Activated CD4-positive, alpha-beta T cell treated with anti-CD3 and anti-CD28 coated beads for 36 hours (primary cell): ENCODE results near the gene SFSWAP. TPM values are rescaled to one million over a fixed set of nuclear protein-coding genes. Genes with fewer than 3 reads are reported as not detected.
"Not testable (repeated sequence)": the region's sequence is repeated elsewhere in the genome, so short reads cannot be mapped to it uniquely, and the experiment has no call there.

Experiments
- ATAC-seq: fragments of 200-7000 bp; cut with Tn5 transposase; one replicate; pipeline ENCODE4 v1.10.0; 2021; ENCODE audit warnings: mild to moderate bottlenecking, moderate library complexity
- CTCF ChIA-PET: fragments of 350-600 bp; sonication (Branson Sonifier 250); formaldehyde crosslinking; loops from one replicate; lab custom pipeline; 2021; ENCODE audit warnings: antibody characterized with exemption; lab: Charles Lee
- POLR2A ChIA-PET: fragments of 350-600 bp; sonication (Branson Sonifier 250); formaldehyde crosslinking; loops from one replicate; lab custom pipeline; 2021; ENCODE audit warnings: antibody characterized with exemption, inconsistent platforms; lab: Charles Lee
- DNase-seq: peaks from one replicate; pipeline ENCODE4 v3.0.0-alpha.2; 2020
- H3K27ac Mint-ChIP-seq: one replicate; pipeline ENCODE4 v1.8.0; 2021; ENCODE audit warnings: mixed read lengths
- H3K27me3 Mint-ChIP-seq: one replicate; pipeline ENCODE4 v1.8.0; 2021; ENCODE audit warnings: mixed read lengths
- H3K36me3 Mint-ChIP-seq: one replicate; pipeline ENCODE4 v1.8.0; 2021; ENCODE audit warnings: low read depth, mixed read lengths
- H3K4me1 Mint-ChIP-seq: one replicate; pipeline ENCODE4 v1.8.0; 2021; ENCODE audit warnings: mixed read lengths
- H3K4me3 Mint-ChIP-seq: one replicate; pipeline ENCODE4 v1.8.0; 2021; ENCODE audit warnings: mild to moderate bottlenecking, moderate library complexity, mixed read lengths
- H3K9me3 Mint-ChIP-seq: one replicate; pipeline ENCODE4 v1.8.0; 2021; ENCODE audit warnings: low read depth, mixed read lengths
- intact Hi-C, 2 experiments: fragments of 100-400 bp; cut with DNase I in 1 of 2; cut with micrococcal nuclease in 1 of 2; formaldehyde crosslinking; loops; one replicate each; pipeline versions ENCODE4 v1.14.2 to v1.15.1; 2022 to 2024; cut with DNase I, micrococcal nuclease
- total RNA-seq, 2 experiments: library from RNA; stranded (reverse); gene quantifications; one replicate each; pipeline ENCODE4 v1.2.3, GENCODE V29; 2021

SFSWAP gene
- total RNA-seq, 2 experiments from 2014 or later, result 47.9 to 73.1 TPM

- H3K27ac Mint-ChIP-seq, H3K36me3 Mint-ChIP-seq, DNase-seq, CTCF ChIA-PET, ATAC-seq, H3K9me3 Mint-ChIP-seq, H3K27me3 Mint-ChIP-seq, H3K4me3 Mint-ChIP-seq: not testable (repeated sequence)
- POLR2A ChIA-PET, result interaction anchor here (0.7 kb wide), 1 partner anchor 15 kb away, joined by 3 read pairs; no protein-coding TSS in a partner anchor
- peaks cover 14% of the 10 kb centered on the region for H3K4me1 Mint-ChIP-seq
- intact Hi-C loops, result loop anchor here in 1 of 2 experiments (10.0 kb wide), 1 partner anchor 804 kb away; no protein-coding TSS in a partner anchor
Observed at GRCh38 chr12:131680392-131681256, 30.3 kb upstream of the SFSWAP start.

GRCh38 chr12:131681257-131681620 lies 29.7 kb upstream of the SFSWAP start:
- Mint-ChIP-seq H3K36me3 (no peaks in the 10 kb centered on the region), H3K9me3 (no peaks in the 10 kb centered on the region), H3K4me1 (peaks cover 14% of the 10 kb centered on the region), H3K4me3 (no peak overlapping the region), H3K27ac (no peak overlapping the region), H3K27me3 (peaks cover 5% of the 10 kb centered on the region)
- ATAC-seq (no peak), DNase-seq (no peak)
- intact Hi-C loops, result loop anchor here in 1 of 2 experiments (10.0 kb wide), 1 partner anchor 804 kb away; no protein-coding TSS in a partner anchor
- POLR2A ChIA-PET, result interaction anchor here (0.7 kb wide), 1 partner anchor 14 kb away, joined by 3 read pairs; no protein-coding TSS in a partner anchor
- CTCF ChIA-PET, result no interaction called here

GRCh38 chr12:131681746-131682509 lies 29.0 kb upstream of the SFSWAP start:
- H3K4me3 Mint-ChIP-seq, H3K36me3 Mint-ChIP-seq, CTCF ChIA-PET, H3K27me3 Mint-ChIP-seq, H3K9me3 Mint-ChIP-seq: not testable (repeated sequence)
- POLR2A ChIA-PET, result interaction anchor here (0.7 kb wide), 1 partner anchor 13 kb away, joined by 3 read pairs; no protein-coding TSS in a partner anchor
- ATAC-seq, result peak; percentile 100
- intact Hi-C loops, result loop anchor here in 1 of 2 experiments (1.0 to 10.0 kb wide), 5 partner anchors 28 to 803 kb away; partner anchors contain the start of genes DDX51, NOC4L, PUS1 and ULK1
- Mint-ChIP-seq H3K27ac (peak overlapping the region; percentile 33), H3K4me1 (peaks cover 14% of the 10 kb centered on the region)
- DNase-seq, result peak; percentile 94

- peak overlapping the region; percentile 49 for H3K27ac Mint-ChIP-seq
- H3K4me3 Mint-ChIP-seq, result peak overlapping the region; percentile 9
- POLR2A ChIA-PET, result no interaction called here
Observed at GRCh38 chr12:131682510-131682895, 28.4 kb upstream of the SFSWAP start.

GRCh38 chr12:131683266-131684014 lies 27.4 kb upstream of the SFSWAP start:
- H3K27me3 Mint-ChIP-seq, result peaks cover 5% of the 10 kb centered on the region
- DNase-seq (no peak), ATAC-seq (no peak)
- CTCF ChIA-PET, result interaction anchor here (0.6 kb wide), 1 partner anchor 224 kb away, joined by 3 read pairs; no protein-coding TSS in a partner anchor
- H3K36me3 Mint-ChIP-seq, result no peaks in the 10 kb centered on the region
- peak overlapping the region; percentile 49 for H3K27ac Mint-ChIP-seq
- no peaks in the 10 kb centered on the region for H3K9me3 Mint-ChIP-seq
- no peak overlapping the region for H3K4me3 Mint-ChIP-seq
- peaks cover 14% of the 10 kb centered on the region for H3K4me1 Mint-ChIP-seq
- intact Hi-C loops, result loop anchor here in 1 of 2 experiments (10.0 kb wide), 1 partner anchor 801 kb away; no protein-coding TSS in a partner anchor
- POLR2A ChIA-PET, result no interaction called here

More at GRCh38 chr12:131682510-131682895, 28.4 kb upstream of the SFSWAP start:
- no peaks in the 10 kb centered on the region for H3K36me3 Mint-ChIP-seq
- intact Hi-C loops, result loop anchor here in 1 of 2 experiments (1.0 to 10.0 kb wide), 5 partner anchors 28 to 802 kb away; partner anchors contain the start of genes DDX51, NOC4L, PUS1 and ULK1
- DNase-seq (peak; percentile 65), ATAC-seq (peak; percentile 28)
- CTCF ChIA-PET, result no interaction called here
- no peaks in the 10 kb centered on the region for H3K9me3 Mint-ChIP-seq
- peaks cover 14% of the 10 kb centered on the region for H3K4me1 Mint-ChIP-seq
- peaks cover 5% of the 10 kb centered on the region for H3K27me3 Mint-ChIP-seq

DNA sequence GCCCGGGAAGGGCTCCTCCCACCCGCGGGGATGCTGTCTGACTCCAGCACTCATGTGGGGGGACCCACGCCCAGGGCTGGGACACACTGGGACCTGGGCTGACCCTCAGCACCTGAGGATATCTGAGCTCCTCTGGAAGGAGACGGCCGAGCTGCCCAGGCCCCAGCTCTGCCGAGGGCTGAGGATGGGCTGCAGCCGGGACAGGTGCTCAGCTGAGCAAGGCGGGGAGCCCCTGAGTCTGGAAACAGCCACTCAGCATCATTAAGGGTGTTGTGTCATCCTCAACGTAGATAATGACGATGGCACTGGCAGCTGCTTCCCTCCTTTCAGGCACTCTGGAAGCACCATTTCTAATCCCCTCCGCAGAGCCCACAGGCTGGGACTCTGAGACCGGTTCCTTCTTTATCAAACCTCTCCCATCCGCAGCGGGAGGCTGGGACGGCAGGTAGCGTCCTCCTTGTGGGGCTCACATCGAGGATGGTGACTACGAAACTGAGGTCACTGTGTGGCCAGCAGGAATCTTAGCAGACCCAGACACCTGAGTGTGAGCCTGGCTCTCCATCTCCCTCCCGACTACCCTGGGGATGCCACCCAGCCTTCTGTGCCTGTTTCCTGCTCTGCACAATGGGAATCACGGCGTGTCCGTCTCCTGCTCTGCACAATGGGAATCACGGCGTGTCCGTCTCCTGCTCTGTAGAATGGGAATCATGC lies 26.7 kb upstream of the SFSWAP start:
- ChIA-PET POLR2A (no interaction called here), CTCF (no interaction called here)
- no peak for ATAC-seq
- peak; percentile 25 for DNase-seq
- peaks cover 5% of the 10 kb centered on the region for H3K27me3 Mint-ChIP-seq
- H3K4me1 Mint-ChIP-seq, result peaks cover 14% of the 10 kb centered on the region
- H3K9me3 Mint-ChIP-seq, result no peaks in the 10 kb centered on the region
- H3K27ac Mint-ChIP-seq, result no peak overlapping the region
- no peaks in the 10 kb centered on the region for H3K36me3 Mint-ChIP-seq
- intact Hi-C loops, result loop anchor here in 1 of 2 experiments (10.0 kb wide), 1 partner anchor 801 kb away; no protein-coding TSS in a partner anchor
- no peak overlapping the region for H3K4me3 Mint-ChIP-seq

DNA sequence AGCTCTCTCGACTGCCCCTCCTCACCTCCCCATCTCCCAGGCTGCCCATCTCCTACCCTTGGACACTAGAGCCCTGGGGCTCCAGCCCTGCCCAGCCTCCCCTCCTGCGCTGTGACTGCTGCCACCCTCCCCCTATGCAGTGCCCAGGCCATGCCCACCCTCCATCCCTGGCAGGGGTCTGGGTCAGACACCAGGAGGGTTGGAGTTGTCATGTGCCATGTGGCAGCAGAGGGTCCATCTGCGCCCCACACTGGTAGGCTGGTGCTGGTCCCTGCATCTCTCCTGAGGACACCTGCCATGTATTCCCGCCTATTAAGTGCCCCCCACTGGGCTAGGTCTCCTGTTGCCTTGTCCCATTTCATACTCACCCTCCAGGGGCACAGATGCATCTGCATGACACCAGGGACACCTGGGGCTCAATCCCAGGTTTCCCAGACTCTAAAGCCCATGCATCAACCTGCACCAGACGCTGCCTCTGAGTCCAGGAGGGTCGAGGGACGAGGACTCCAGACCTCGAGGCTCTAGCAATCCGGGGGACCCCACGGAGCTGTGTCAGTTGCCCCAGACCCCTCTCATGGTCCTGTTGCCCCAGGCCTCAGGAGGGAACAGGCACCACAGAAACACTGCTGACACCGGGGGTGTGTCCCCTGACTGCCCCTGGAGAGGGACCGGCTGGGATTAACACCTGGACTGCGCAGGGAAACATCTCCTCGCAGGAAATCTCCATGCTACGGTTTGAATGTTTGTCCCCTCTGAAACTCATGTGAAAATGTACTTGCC lies 23.4 kb upstream of the SFSWAP start:
- no peak for ATAC-seq
- H3K27ac Mint-ChIP-seq, result no peak overlapping the region
- no peak for DNase-seq
- H3K36me3 Mint-ChIP-seq, result no peaks in the 10 kb centered on the region
- peaks cover 10% of the 10 kb centered on the region for H3K27me3 Mint-ChIP-seq
- POLR2A ChIA-PET, result interaction anchor here (0.8 kb wide), 1 partner anchor 891 kb away, joined by 3 read pairs; no protein-coding TSS in a partner anchor
- CTCF ChIA-PET, result interaction anchor here (0.6 kb wide), 1 partner anchor 853 kb away, joined by 3 read pairs; no protein-coding TSS in a partner anchor
- intact Hi-C loops, result loop anchor here in 1 of 2 experiments (10.0 kb wide), 1 partner anchor 797 kb away; no protein-coding TSS in a partner anchor
- H3K4me3 Mint-ChIP-seq, result no peak overlapping the region
- H3K4me1 Mint-ChIP-seq, result peaks cover 6% of the 10 kb centered on the region
- no peaks in the 10 kb centered on the region for H3K9me3 Mint-ChIP-seq

GRCh38 chr12:131688131-131688844 lies 22.6 kb upstream of the SFSWAP start:
- intact Hi-C loops, result loop anchor here in 1 of 2 experiments (10.0 kb wide), 1 partner anchor 797 kb away; no protein-coding TSS in a partner anchor
- no peaks in the 10 kb centered on the region for H3K9me3 Mint-ChIP-seq
- no peak overlapping the region for H3K4me3 Mint-ChIP-seq
- DNase-seq, result no peak
- POLR2A ChIA-PET, result interaction anchor here (0.8 kb wide), 1 partner anchor 890 kb away, joined by 3 read pairs; no protein-coding TSS in a partner anchor
- no peak overlapping the region for H3K27ac Mint-ChIP-seq
- H3K36me3 Mint-ChIP-seq, result no peaks in the 10 kb centered on the region
- ATAC-seq, result no peak
- peaks cover 5% of the 10 kb centered on the region for H3K27me3 Mint-ChIP-seq
- no peaks in the 10 kb centered on the region for H3K4me1 Mint-ChIP-seq
- CTCF ChIA-PET, result no interaction called here

GRCh38 chr12:131688845-131689154 lies 22.1 kb upstream of the SFSWAP start:
- no peak overlapping the region for H3K4me3 Mint-ChIP-seq
- DNase-seq, result no peak
- ATAC-seq, result no peak
- ChIA-PET POLR2A (no interaction called here), CTCF (no interaction called here)
- H3K36me3 Mint-ChIP-seq, result no peaks in the 10 kb centered on the region
- no peak overlapping the region for H3K27ac Mint-ChIP-seq
- intact Hi-C loops, result loop anchor here in 1 of 2 experiments (10.0 kb wide), 1 partner anchor 796 kb away; no protein-coding TSS in a partner anchor
- peaks cover 5% of the 10 kb centered on the region for H3K27me3 Mint-ChIP-seq
- no peaks in the 10 kb centered on the region for H3K9me3 Mint-ChIP-seq
- no peaks in the 10 kb centered on the region for H3K4me1 Mint-ChIP-seq
